NCI-H2196 treated with DMSO at 0.1 percent for 48 hours (cell line): ENCODE measurements around the gene CEACAM18.

ENCODE experiments used
- DNase-seq: peaks from one replicate; lab custom pipeline; 2025; ENCODE audit not compliant: unreplicated experiment; lab: John Stamatoyannopoulos, UW

The CEACAM18 gene

GRCh38 chr19:51530616-51531015, 52.3 kb downstream of the CEACAM18 start:
- DNase-seq, result no peak

GRCh38 chr19:51531349-51532315, 53.3 kb downstream of the CEACAM18 start, which contains the start of gene SIGLEC6:
SIGLEC6 (minus strand) TSS chr19:51531670; CDS start chr19:51531648, 22 bp downstream.
- DNase-seq, result no peak

DNA sequence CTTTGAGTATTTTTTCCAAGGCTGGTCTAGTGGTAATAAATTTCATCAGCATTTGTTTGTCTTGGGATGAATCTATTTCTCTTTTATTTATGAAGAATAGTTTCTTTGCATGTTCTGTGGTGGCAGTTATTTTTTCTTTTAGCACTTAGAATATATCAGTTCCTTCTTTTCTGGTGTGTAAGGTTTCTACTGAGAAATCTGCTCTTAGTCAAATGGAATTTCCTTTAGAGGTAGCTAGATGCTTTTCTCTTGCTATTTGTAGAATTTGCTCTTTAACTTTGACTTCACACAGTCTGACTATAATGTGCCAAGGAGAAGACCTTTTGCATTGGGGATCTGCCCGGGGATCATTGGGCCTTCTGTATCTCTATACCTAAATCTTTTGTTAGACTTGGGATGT, 57.2 kb downstream of the CEACAM18 start:
- DNase-seq, result no peak

GRCh38 chr19:51539821-51540366, 61.6 kb downstream of the CEACAM18 start:
- DNase-seq, result no peak
